Stomach (tissue), 4 donors: Measurements from ENCODE around the gene PPP1R12B.

ENCODE experiments used
- POLR2A ChIP-seq, 4 donors: fragments of 450-650 bp; IDR thresholded peaks; one replicate each; pipeline ENCODE4 v1.6.1; 2016; ENCODE audit warnings: antibody characterized with exemption in 4 of 4, control low read depth in 2 of 4, mild to moderate bottlenecking in 1 of 4, moderate library complexity in 1 of 4
- POLR2AphosphoS5 ChIP-seq, 3 donors: sonication (generic); formaldehyde crosslinking; IDR thresholded peaks; one replicate each; pipeline ENCODE4 v1.6.1; 2016; ENCODE audit warnings: antibody characterized with exemption in 3 of 3
- TF ChIP-seq, protein P1 (sequence below), 7 experiments: fragments of 450-650 bp in 4 of 7; fragments of 200-600 bp in 3 of 7; sonication (generic) in 3 of 7; IDR thresholded peaks; one replicate each; pipeline ENCODE4 v1.5.1; 2016 to 2019; ENCODE audit warnings: antibody characterized with exemption in 7 of 7, control low read depth in 2 of 7, mild to moderate bottlenecking in 1 of 7

GRCh38 chr1:202316186-202316585, 32.3 kb upstream of the PPP1R12B start:
- TF ChIP-seq, protein P1, sequence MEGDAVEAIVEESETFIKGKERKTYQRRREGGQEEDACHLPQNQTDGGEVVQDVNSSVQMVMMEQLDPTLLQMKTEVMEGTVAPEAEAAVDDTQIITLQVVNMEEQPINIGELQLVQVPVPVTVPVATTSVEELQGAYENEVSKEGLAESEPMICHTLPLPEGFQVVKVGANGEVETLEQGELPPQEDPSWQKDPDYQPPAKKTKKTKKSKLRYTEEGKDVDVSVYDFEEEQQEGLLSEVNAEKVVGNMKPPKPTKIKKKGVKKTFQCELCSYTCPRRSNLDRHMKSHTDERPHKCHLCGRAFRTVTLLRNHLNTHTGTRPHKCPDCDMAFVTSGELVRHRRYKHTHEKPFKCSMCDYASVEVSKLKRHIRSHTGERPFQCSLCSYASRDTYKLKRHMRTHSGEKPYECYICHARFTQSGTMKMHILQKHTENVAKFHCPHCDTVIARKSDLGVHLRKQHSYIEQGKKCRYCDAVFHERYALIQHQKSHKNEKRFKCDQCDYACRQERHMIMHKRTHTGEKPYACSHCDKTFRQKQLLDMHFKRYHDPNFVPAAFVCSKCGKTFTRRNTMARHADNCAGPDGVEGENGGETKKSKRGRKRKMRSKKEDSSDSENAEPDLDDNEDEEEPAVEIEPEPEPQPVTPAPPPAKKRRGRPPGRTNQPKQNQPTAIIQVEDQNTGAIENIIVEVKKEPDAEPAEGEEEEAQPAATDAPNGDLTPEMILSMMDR (IDR thresholded peaks at IDR 0.05), result no peak
- TF ChIP-seq POLR2A (IDR thresholded peaks at IDR 0.05), result no peak
- no peak for TF ChIP-seq POLR2AphosphoS5 (IDR thresholded peaks at IDR 0.05)
